Measurements from ENCODE around the gene NTM. TPM values are rescaled to one million over a fixed set of nuclear protein-coding genes. Genes with fewer than 3 reads are reported as not detected.

NTM gene
- total RNA-seq, 2 donors from 2014 or later, result 0.26 to 3.6 TPM

DNA sequence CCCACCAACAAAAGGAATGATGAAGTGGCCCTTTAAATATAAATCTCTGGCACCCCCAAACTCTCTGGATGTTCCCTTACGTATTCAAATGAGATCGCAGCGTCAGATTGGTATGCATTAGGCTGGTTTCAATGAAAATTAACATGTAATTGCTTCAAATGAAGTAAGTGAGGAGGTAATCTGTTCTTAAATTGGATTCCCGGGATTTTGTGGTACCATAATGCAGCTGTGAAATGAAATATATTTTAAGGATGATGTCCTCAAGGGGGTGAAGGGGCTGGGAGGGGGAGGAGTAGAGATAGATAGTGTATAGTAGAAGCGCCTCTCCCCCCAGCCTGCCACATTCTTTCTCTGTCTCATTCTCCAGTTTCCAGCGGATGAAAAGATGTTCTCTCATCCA, 748.2 kb downstream of the NTM start:
- no peaks in the 10 kb centered on the region for H3K27me3 ChIP-seq
- TF ChIP-seq POLR2A (IDR thresholded peaks at IDR 0.05), result no peak
- TF ChIP-seq, protein P1, sequence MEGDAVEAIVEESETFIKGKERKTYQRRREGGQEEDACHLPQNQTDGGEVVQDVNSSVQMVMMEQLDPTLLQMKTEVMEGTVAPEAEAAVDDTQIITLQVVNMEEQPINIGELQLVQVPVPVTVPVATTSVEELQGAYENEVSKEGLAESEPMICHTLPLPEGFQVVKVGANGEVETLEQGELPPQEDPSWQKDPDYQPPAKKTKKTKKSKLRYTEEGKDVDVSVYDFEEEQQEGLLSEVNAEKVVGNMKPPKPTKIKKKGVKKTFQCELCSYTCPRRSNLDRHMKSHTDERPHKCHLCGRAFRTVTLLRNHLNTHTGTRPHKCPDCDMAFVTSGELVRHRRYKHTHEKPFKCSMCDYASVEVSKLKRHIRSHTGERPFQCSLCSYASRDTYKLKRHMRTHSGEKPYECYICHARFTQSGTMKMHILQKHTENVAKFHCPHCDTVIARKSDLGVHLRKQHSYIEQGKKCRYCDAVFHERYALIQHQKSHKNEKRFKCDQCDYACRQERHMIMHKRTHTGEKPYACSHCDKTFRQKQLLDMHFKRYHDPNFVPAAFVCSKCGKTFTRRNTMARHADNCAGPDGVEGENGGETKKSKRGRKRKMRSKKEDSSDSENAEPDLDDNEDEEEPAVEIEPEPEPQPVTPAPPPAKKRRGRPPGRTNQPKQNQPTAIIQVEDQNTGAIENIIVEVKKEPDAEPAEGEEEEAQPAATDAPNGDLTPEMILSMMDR (IDR thresholded peaks at IDR 0.05), result no peak
- DNase-seq (no peak), ATAC-seq (no peak)
- intact Hi-C loops (cut with DNase I), result no loop called here
- no peaks in the 10 kb centered on the region for H3K36me3 ChIP-seq (replicated peaks in 1 of 2; ENCODE audit: insufficient read depth in 1 of 2, low read depth in 2 of 2)
- H3K27ac ChIP-seq, result no peak overlapping the region
- WGBS, 2 donors, result 63 to 79% methylated on average over 6 of the region's 6 CpGs
- H3K4me1 ChIP-seq, result no peaks in the 10 kb centered on the region
- H3K4me3 ChIP-seq, result no peak overlapping the region
- H3K9me3 ChIP-seq, result no peaks in the 10 kb centered on the region

DNA sequence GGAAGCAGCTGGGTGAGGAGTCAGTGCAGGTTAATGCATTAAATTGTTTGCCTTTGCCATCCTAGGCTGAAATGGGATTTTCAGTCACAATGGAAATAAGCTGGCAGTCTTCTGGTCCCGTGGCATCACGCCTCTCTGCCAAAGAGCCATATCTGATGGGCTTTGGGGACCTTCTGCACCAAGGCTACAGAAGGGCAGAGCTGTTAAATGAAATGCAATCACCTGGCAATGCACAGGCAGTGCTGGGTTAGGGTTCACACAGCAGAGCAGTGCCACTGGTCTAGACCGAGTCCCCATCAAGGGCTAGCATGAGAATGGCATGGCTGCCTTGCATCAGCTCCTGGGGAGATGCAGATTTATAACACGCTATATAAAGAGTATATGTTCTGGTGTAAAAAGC, 749.2 kb downstream of the NTM start:
- Histone ChIP-seq H3K27ac (no peak overlapping the region), H3K4me3 (no peak overlapping the region), H3K27me3 (no peaks in the 10 kb centered on the region), H3K36me3 (replicated peaks in 1 of 2; ENCODE audit: insufficient read depth in 1 of 2, low read depth in 2 of 2) (no peaks in the 10 kb centered on the region), H3K4me1 (no peaks in the 10 kb centered on the region), H3K9me3 (no peaks in the 10 kb centered on the region)
- DNase-seq (no peak), ATAC-seq (no peak)
- intact Hi-C loops (cut with DNase I), result no loop called here
- no peak for TF ChIP-seq POLR2A (IDR thresholded peaks at IDR 0.05)
- 55 to 62% methylated on average over 4 of the region's 4 CpGs for WGBS, 2 donors

DNA sequence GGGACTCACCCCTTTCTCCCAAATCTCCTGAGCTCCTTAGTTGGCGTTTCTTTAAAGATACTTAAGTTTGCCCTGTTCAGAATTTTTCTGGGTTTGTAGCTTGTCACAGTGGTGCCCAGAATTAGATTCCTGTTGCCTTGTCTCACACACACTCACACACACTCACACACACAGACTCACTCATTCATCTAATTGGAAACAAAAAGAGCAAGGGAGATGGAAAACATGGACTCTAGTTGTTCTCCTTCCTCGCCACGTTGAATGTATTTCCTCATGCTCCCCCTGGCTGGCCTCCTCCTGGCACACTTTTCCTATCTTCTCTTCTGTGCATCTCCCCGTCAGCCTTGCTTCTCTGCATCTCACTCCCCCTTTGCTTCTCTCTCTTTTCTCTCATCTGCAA, 752.3 kb downstream of the NTM start:
- Histone ChIP-seq H3K36me3 (replicated peaks in 1 of 2; ENCODE audit: insufficient read depth in 1 of 2, low read depth in 2 of 2) (no peaks in the 10 kb centered on the region), H3K27ac (no peak overlapping the region), H3K9me3 (no peaks in the 10 kb centered on the region), H3K27me3 (no peaks in the 10 kb centered on the region), H3K4me3 (no peak overlapping the region), H3K4me1 (peaks cover 16% of the 10 kb centered on the region)
- DNase-seq, result no peak
- 53 to 57% methylated on average over 4 of the region's 4 CpGs for whole genome bisulfite sequencing, 2 donors
- intact Hi-C loops (cut with DNase I), result no loop called here
- TF ChIP-seq, protein P1 (IDR thresholded peaks at IDR 0.05), result no peak
- TF ChIP-seq POLR2A (IDR thresholded peaks at IDR 0.05), result no peak
- no peak for ATAC-seq

DNA sequence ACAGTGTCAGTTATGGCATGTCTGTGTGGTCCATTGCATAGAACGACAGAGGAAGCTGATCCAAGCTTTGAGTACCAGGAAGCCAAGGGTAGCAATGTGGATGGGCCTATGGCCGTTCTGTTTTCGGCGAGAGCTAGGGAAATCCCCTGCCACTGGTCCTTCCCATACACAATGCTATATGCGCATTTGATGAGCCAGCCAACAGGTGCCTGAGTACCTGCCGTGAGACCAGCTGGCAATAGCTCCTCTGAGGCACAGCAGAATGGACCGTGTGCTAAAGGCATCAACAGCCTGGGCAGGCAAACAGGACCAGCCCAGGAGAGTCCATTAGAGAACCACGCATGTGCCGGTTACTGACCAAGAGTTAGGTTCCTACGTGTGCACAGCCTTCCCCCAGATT, 753.0 kb downstream of the NTM start:
- no peak for DNase-seq
- intact Hi-C loops (cut with DNase I), result no loop called here
- ATAC-seq, result no peak
- Histone ChIP-seq H3K4me3 (no peak overlapping the region), H3K27me3 (no peaks in the 10 kb centered on the region), H3K9me3 (no peaks in the 10 kb centered on the region), H3K27ac (no peak overlapping the region), H3K4me1 (peaks cover 16% of the 10 kb centered on the region), H3K36me3 (replicated peaks in 1 of 2; ENCODE audit: insufficient read depth in 1 of 2, low read depth in 2 of 2) (no peaks in the 10 kb centered on the region)
- no peak for TF ChIP-seq POLR2A (IDR thresholded peaks at IDR 0.05)
- TF ChIP-seq, protein P1 (IDR thresholded peaks at IDR 0.05), result no peak
- 43 to 62% methylated on average over 5 to 10 of the region's 10 CpGs for whole genome bisulfite sequencing, 2 donors

DNA sequence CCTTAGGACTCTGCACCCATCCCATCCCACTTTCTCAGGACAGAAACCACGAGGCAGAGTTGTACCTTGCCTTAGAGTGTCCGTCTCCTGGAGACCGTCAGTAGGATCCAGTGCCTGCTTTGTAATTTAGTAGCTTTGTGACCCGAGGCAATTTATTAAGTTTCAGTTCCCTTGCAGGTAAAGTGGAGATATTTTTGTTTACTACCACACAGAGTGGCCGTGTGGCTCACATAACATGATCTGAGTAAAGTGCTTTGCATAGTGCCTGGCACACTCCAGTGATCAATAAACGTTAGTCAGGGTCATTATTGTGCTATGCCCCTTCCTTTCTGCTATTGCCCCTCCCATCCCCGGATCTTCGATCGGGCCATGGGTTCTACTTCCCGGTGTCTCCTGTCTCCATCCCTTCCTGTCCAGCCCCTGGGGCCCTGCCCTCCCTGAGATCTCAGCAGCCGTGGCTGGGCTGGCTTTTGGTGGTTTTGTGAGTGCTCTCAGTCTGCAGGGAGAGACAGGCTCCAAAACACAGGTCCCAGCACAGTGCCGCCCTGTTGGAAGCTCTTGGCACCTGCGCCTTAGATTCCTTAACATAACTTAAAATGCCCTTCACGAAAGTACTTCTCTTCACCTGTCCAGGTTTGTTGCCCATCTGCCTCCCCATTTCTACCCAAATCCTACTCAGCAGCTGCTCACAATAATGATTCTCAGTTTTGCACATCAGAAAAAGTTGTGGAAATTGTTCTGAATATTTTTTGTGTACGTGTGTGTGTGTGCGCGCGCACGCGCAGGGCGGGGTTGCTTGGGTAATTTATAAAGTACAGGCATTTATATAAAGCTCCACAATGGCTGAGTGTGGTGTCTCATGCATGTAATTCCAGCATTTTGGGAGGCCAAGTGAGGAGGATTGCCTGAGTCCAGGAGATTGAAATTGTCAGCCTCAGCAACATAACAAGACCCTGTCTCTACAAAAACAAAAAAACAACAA, 753.7 kb downstream of the NTM start:
- WGBS, 2 donors, result 63 to 68% methylated on average over 21 of the region's 21 CpGs
- Histone ChIP-seq H3K36me3 (replicated peaks in 1 of 2; ENCODE audit: insufficient read depth in 1 of 2, low read depth in 2 of 2) (no peaks in the 10 kb centered on the region), H3K27me3 (no peaks in the 10 kb centered on the region), H3K4me3 (no peak overlapping the region), H3K9me3 (no peaks in the 10 kb centered on the region), H3K27ac (no peak overlapping the region), H3K4me1 (peaks cover 16% of the 10 kb centered on the region)
- ATAC-seq (no peak), DNase-seq (no peak)
- no peak for TF ChIP-seq POLR2A (IDR thresholded peaks at IDR 0.05)
- TF ChIP-seq, protein P1 (IDR thresholded peaks at IDR 0.05), result no peak
- intact Hi-C loops (cut with DNase I), result no loop called here
